Activated CD8-positive, alpha-beta T cell treated with anti-CD3 and anti-CD28 coated beads for 36 hours (primary cell): Measurements from ENCODE around the gene A1CF. TPM values are rescaled to one million over a fixed set of nuclear protein-coding genes. Genes with fewer than 3 reads are reported as not detected.

Experiments
- ATAC-seq: fragments of 200-7000 bp; cut with Tn5 transposase; one replicate; pipeline ENCODE4 v1.10.0; 2021; ENCODE audit warnings: mild to moderate bottlenecking, moderate library complexity
- CTCF ChIA-PET: fragments of 350-600 bp; sonication (Branson Sonifier 250); formaldehyde crosslinking; loops from one replicate; lab custom pipeline; 2021; ENCODE audit warnings: antibody characterized with exemption; lab: Charles Lee
- POLR2A ChIA-PET: fragments of 350-600 bp; sonication (Branson Sonifier 250); formaldehyde crosslinking; loops from one replicate; lab custom pipeline; 2021; ENCODE audit warnings: antibody characterized with exemption; lab: Charles Lee
- DNase-seq: peaks from one replicate; pipeline ENCODE4 v3.0.0-alpha.2; 2020
- H3K27ac Mint-ChIP-seq: one replicate; pipeline ENCODE4 v1.8.0; 2021; ENCODE audit warnings: mild to moderate bottlenecking, mixed read lengths
- H3K27me3 Mint-ChIP-seq: one replicate; pipeline ENCODE4 v1.8.0; 2021; ENCODE audit warnings: mixed read lengths
- H3K36me3 Mint-ChIP-seq: one replicate; pipeline ENCODE4 v1.8.0; 2021; ENCODE audit warnings: low read depth, mixed read lengths
- H3K4me1 Mint-ChIP-seq: one replicate; pipeline ENCODE4 v1.8.0; 2021; ENCODE audit warnings: low read depth, mixed read lengths
- H3K4me3 Mint-ChIP-seq: one replicate; pipeline ENCODE4 v1.8.0; 2021; ENCODE audit warnings: mild to moderate bottlenecking, moderate library complexity, mixed read lengths
- H3K9me3 Mint-ChIP-seq: one replicate; pipeline ENCODE4 v1.8.0; 2021; ENCODE audit warnings: mixed read lengths
- intact Hi-C: fragments of 100-400 bp; cut with micrococcal nuclease; formaldehyde crosslinking; loops from one replicate; pipeline ENCODE4 v1.10.0; 2022
- total RNA-seq, 2 experiments: library from RNA; stranded (reverse); gene quantifications; one replicate each; pipeline ENCODE4 v1.2.3, GENCODE V29; 2021
- TF ChIP-seq, protein P1 (sequence below): fragments of 200-600 bp; IDR thresholded peaks from one replicate; pipeline ENCODE4 v1.8.0; 2022; ENCODE audit warnings: antibody characterized with exemption, mild to moderate bottlenecking

The A1CF gene
- total RNA-seq, 2 experiments from 2014 or later: not detected

DNA sequence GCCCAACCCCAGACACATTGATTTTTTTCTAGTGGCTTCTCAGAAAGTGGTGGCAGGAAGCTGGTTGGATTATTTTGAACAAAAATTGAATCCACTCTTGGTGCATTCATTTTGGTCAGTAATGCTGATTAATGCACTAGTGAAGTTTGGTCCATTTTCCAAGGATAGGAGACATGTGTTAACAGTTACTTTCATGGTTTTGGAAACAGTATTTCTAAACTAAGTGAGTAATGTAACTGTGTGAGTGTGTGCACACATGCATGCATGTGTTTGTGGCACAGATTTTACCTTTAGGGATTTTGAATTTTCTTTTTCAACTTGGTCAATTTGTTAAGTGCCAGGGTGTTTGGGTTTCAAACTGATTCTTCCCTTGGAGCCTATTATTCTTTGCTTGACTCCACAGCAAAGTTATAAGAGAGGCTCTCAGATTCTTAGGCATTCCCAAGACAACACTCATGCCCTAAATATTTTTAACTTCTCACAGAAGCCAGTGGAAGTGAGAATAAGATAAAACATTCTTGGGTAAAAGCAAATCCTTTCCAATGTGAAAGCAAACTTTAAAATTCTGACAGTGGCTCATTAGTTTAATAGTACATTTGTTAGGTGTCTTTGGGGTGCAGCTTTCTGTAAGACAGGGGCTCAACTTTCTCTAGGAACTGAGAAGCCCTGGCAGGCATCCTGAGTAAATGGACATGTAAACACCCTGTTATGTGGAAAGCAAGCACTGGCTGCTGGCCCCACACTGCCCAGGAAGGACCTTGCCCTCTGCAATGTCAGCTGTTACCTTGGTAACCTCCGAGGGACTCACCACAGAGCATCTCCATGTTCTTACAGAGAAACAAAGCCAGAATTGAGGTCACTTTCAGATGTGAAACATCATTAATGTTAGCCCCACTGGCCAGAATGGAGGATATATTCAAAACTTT, 77.3 kb downstream of the A1CF start:
- CTCF ChIA-PET: no interaction called here
- Mint-ChIP-seq H3K4me1 (no peaks in the 10 kb centered on the region), H3K36me3 (no peaks in the 10 kb centered on the region)

DNA sequence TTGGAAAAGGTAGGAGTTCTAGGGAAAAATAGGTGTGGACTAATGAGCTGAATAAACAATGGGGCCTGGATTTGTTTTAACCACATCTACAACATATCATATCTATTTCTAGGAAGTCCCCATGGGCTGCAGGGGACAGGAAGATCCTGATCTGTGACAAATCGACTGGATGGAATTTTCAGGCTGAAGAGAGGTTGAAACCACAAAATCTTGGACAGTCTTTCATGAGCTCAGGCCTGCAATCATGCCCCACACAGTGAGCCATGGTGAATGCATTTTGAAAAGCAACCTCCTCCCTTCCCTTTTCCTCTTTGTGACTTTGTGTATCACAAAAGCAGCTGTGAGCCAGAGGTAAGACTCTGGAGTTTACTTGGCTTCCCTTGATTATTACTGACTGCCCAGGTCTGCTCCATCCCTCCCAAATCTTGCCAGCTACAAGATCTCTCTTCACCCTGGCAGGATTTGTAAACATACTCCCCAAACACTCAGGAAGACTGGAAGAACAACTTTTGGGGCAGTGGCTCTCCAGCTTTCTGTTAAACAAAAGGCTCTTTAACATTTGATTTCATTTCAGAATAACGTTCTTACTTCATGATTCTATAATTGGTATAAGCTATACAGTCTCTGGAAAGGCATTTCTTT, 79.3 kb downstream of the A1CF start:
- ChIA-PET CTCF (interaction anchor here (1.1 kb wide), 1 partner anchor 38 kb away, joined by 3 read pairs; no protein-coding TSS in a partner anchor), POLR2A (no interaction called here)
- DNase-seq (no peak), ATAC-seq (no peak)
- intact Hi-C loops: no loop called here
- H3K36me3 Mint-ChIP-seq: no peaks in the 10 kb centered on the region
- H3K9me3 Mint-ChIP-seq: no peaks in the 10 kb centered on the region
- no peaks in the 10 kb centered on the region for H3K4me1 Mint-ChIP-seq
- TF ChIP-seq, protein P1, sequence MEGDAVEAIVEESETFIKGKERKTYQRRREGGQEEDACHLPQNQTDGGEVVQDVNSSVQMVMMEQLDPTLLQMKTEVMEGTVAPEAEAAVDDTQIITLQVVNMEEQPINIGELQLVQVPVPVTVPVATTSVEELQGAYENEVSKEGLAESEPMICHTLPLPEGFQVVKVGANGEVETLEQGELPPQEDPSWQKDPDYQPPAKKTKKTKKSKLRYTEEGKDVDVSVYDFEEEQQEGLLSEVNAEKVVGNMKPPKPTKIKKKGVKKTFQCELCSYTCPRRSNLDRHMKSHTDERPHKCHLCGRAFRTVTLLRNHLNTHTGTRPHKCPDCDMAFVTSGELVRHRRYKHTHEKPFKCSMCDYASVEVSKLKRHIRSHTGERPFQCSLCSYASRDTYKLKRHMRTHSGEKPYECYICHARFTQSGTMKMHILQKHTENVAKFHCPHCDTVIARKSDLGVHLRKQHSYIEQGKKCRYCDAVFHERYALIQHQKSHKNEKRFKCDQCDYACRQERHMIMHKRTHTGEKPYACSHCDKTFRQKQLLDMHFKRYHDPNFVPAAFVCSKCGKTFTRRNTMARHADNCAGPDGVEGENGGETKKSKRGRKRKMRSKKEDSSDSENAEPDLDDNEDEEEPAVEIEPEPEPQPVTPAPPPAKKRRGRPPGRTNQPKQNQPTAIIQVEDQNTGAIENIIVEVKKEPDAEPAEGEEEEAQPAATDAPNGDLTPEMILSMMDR: no peak
- peaks cover 3% of the 10 kb centered on the region for H3K27me3 Mint-ChIP-seq
- no peak overlapping the region for H3K27ac Mint-ChIP-seq
- H3K4me3 Mint-ChIP-seq: no peak overlapping the region

More for the DNA sequence above, 77.3 kb downstream of the A1CF start:
- no peak for ATAC-seq
- POLR2A ChIA-PET: no interaction called here
- TF ChIP-seq, protein P1: no peak
- no peak overlapping the region for H3K4me3 Mint-ChIP-seq
- DNase-seq: no peak
- H3K27me3 Mint-ChIP-seq: peaks cover 3% of the 10 kb centered on the region
- no peak overlapping the region for H3K27ac Mint-ChIP-seq
- H3K9me3 Mint-ChIP-seq: no peaks in the 10 kb centered on the region
- intact Hi-C loops: no loop called here

DNA sequence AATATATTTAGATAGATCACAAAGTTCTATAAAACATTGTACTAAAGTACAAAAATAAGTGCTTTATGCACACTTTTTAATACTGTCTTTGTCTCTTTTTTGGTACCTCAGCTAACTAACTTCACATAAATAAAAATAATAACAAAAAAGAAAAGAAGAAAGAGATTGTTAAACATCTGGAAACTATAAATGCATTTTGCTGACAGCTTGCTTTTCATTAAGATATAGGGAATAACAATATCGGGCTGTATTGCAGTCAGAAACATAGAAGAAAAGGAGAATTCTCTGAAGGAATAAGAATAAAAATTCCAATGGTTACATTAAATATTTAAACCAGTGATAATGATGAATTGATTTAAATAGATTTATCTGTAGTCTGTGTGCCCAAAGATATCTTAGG, 85.8 kb downstream of the A1CF start:
- POLR2A ChIA-PET: no interaction called here
- DNase-seq (no peak), ATAC-seq (no peak)
- Mint-ChIP-seq H3K4me3 (no peak overlapping the region), H3K9me3 (no peaks in the 10 kb centered on the region), H3K4me1 (no peaks in the 10 kb centered on the region), H3K27me3 (peaks cover 13% of the 10 kb centered on the region), H3K27ac (no peak overlapping the region), H3K36me3 (no peaks in the 10 kb centered on the region)
- intact Hi-C loops: no loop called here
- TF ChIP-seq, protein P1: no peak
- CTCF ChIA-PET: no interaction called here

DNA sequence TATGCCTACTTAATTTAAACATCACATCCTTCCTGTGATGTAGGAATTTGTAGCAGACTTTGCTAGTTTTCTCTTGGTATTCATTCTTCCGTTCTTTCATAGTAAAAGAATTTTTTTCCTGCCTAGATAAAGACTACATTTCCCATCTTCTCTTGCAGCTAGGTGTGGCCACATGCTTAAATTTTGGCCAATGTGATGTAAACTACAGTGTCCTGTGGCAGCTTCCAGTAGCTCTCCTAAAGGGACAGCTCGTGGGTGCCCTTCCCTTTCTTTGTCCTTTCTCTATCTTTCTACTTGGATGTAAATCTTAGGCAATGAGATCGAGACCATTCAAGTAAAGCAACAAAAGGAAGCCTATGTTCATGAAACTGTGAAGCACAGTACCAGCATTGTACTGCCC, 87.1 kb downstream of the A1CF start:
- intact Hi-C loops: no loop called here
- H3K4me1 Mint-ChIP-seq: no peaks in the 10 kb centered on the region
- no peak overlapping the region for H3K27ac Mint-ChIP-seq
- no peaks in the 10 kb centered on the region for H3K36me3 Mint-ChIP-seq
- DNase-seq (no peak), ATAC-seq (no peak)
- ChIA-PET CTCF (no interaction called here), POLR2A (no interaction called here)
- TF ChIP-seq, protein P1: no peak
- no peak overlapping the region for H3K4me3 Mint-ChIP-seq
- H3K27me3 Mint-ChIP-seq: peaks cover 15% of the 10 kb centered on the region
- no peaks in the 10 kb centered on the region for H3K9me3 Mint-ChIP-seq

DNA sequence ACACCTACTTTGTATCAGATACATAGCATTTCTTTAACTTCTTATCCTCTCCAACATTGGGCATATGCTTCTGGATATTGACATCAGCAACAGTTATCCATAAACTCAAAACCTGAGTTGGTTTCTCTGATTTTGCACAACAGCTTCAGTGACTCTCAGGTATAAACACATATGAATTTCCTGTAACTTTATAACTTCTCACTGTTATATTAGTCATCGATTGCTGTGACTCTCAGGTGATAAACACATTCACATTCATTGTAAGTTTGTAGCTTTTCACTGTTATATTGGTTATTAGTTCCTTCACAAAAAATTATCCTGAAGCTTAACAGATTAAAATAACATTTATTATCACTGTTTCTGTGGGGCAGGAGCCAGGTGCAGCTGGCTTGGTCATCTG, 88.7 kb downstream of the A1CF start:
- TF ChIP-seq, protein P1: no peak
- H3K27me3 Mint-ChIP-seq: peaks cover 15% of the 10 kb centered on the region
- POLR2A ChIA-PET: interaction anchor here (0.7 kb wide), 1 partner anchor 174 kb away, joined by 3 read pairs; no protein-coding TSS in a partner anchor
- no peak overlapping the region for H3K4me3 Mint-ChIP-seq
- DNase-seq (no peak), ATAC-seq (no peak)
- H3K27ac Mint-ChIP-seq: no peak overlapping the region
- no peaks in the 10 kb centered on the region for H3K4me1 Mint-ChIP-seq
- no peaks in the 10 kb centered on the region for H3K36me3 Mint-ChIP-seq
- CTCF ChIA-PET: no interaction called here
- intact Hi-C loops: no loop called here
- H3K9me3 Mint-ChIP-seq: no peaks in the 10 kb centered on the region
